Measurements from ENCODE around the gene TANGO2.

Gene TANGO2

GRCh38 chr22:19996694-19997384 is 24.1 kb upstream of the TANGO2 start:
- DNase-seq (ENCODE audit: low spot score) = no peak

- DNase-seq (ENCODE audit: low spot score) = no peak
These were observed 23.2 kb upstream of the TANGO2 start for GRCh38 chr22:19997561-19998231.

- DNase-seq (ENCODE audit: low spot score) = no peak
These were observed 22.5 kb upstream of the TANGO2 start for GRCh38 chr22:19998232-19998951.

GRCh38 chr22:19998991-19999820 is 21.7 kb upstream of the TANGO2 start:
- DNase-seq (ENCODE audit: low spot score) = no peak

- no peak for DNase-seq (ENCODE audit: low spot score)
These were observed 20.4 kb upstream of the TANGO2 start for GRCh38 chr22:20000246-20001081.

GRCh38 chr22:20001082-20001638 is 19.8 kb upstream of the TANGO2 start:
- no peak for DNase-seq (ENCODE audit: low spot score)

GRCh38 chr22:20002128-20002527 is 18.8 kb upstream of the TANGO2 start:
- DNase-seq (ENCODE audit: low spot score) = no peak

- no peak for DNase-seq (ENCODE audit: low spot score)
These were observed 18.3 kb upstream of the TANGO2 start for GRCh38 chr22:20002636-20003035.

GRCh38 chr22:20003304-20003703 is 17.6 kb upstream of the TANGO2 start:
- DNase-seq (ENCODE audit: low spot score) = no peak

GRCh38 chr22:20004464-20004863 is 16.4 kb upstream of the TANGO2 start:
- DNase-seq (ENCODE audit: low spot score) = no peak

GRCh38 chr22:20008221-20008995 is 12.5 kb upstream of the TANGO2 start:
- no peak for DNase-seq (ENCODE audit: low spot score)

GRCh38 chr22:20009018-20009491 is 11.9 kb upstream of the TANGO2 start:
- no peak for DNase-seq (ENCODE audit: low spot score)

- DNase-seq (ENCODE audit: low spot score) = no peak
These were observed 11.2 kb upstream of the TANGO2 start for GRCh38 chr22:20009582-20010306.

GRCh38 chr22:20010307-20011122 is 10.4 kb upstream of the TANGO2 start:
- no peak for DNase-seq (ENCODE audit: low spot score)

GRCh38 chr22:20011123-20011992 is 9.6 kb upstream of the TANGO2 start:
- no peak for DNase-seq (ENCODE audit: low spot score)

GRCh38 chr22:20011993-20012740 is 8.7 kb upstream of the TANGO2 start:
- no peak for DNase-seq (ENCODE audit: low spot score)
